Central memory CD4-positive, alpha-beta T cell (primary cell): ENCODE results near the gene NPY2R.

ENCODE experiments used
- DNase-seq: peaks from one replicate; pipeline ENCODE4 v3.0.0; 2022

NPY2R gene

DNA sequence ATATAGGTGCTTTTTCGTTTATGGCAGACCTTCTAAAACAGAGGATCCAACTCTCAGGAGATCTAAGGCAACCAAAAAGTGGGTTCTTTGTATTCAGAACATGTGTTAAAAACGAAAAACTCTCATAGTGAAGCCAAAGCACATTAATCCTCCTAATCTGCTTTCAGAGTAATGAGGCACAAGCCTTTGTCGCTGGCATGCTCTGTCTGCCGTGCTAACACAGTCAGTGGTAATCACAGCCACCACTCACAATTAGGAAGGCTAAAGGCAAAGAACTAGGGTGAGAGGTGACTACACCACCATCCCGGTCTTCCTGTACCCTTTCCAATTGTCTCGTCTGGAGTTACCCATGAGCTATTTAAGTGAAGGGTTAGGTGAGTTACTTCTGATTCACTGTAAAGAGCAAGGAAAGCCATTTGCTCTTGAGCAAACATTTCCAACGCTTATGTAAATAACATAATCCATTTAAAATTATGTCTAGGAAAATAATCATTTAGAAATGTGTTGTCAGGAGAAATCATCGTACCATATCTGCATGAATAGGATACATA lies 40.7 kb downstream of the NPY2R start:
- no peak for DNase-seq

DNA sequence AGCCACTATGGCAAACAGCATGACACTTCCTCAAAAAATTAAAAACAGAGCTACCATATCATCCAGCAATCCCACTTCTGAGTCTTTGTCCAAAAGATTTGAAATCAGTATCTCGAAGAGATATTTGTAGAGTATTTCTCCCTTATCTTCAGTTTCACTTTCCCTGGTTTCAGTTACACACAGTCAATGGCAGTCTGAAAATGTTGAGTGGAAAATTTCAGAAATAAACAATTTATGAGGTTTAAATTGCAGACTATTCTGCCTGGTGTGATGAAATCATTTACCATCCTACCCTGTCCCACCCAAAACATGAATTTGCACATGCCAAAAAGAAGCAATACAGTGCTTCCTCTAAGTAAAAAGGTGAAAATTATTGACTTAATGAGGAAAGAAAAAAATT lies 43.9 kb downstream of the NPY2R start:
- DNase-seq: no peak

DNA sequence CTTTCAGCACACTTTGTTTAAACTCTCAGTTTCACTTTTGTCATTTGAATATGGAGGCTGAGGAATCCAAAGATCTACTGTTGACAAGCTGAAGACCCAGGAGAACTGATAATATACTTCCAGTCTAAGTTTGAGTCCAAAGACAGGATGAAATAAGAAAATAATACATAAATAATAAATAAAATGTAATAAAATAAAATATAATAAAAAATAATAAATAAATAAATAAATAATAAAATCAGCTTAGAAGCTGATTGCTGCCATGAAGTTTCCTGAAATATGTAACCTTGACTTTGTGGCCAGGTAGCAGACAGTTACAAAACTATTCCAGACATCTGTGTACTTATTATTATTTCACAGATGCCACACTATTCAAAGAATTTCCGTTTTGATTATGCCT lies 55.0 kb downstream of the NPY2R start:
- no peak for DNase-seq

DNA sequence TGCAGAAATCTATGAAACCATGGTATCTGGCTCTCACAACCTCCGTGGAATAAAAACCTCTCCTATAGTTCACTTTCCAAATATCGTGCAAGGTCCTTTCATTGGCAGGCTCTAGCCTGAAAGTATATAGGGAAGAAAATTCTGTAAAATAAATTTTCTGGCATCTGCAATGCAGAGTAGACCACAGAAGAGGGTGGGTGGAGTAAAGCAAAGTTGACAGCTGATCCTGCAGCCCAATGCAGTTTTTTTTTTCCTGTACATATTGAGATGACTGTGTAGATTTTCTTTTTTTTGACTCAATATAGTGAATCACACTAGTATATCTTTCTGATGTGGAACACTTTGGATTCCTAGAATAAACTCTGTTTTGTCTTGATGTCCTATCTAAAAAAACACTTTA lies 56.7 kb downstream of the NPY2R start:
- no peak for DNase-seq
